ENCODE results near the gene RPL26. TPM values are rescaled to one million over a fixed set of nuclear protein-coding genes. Genes with fewer than 3 reads are reported as not detected.
"Not testable (repeated sequence)": the region's sequence is repeated elsewhere in the genome, so short reads cannot be mapped to it uniquely, and the experiment has no call there.

RPL26 gene
- total RNA-seq, 1 experiment from 2014 or later: 2,696 TPM

DNA sequence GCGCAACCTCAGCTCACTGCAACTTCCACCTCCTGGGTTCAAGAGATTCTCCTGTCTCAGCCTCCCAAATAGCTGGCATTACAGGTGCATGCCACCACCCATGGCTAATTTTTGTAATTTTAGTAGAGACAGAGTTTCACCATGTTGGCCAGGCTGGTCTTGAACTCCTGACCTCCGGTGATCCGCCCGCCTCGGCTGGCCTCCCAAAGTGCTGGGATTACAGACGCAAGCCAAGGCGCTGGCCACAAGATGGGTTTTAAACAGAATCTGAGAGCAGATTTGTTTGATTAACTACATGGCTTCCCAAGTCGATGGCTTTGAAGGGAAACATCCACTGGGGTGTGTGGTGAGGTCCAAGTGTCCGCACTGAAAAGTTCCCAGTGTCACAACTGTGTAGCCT is 11.5 kb upstream of the RPL26 start:
- DNase-seq (ENCODE audit: low read depth): not testable (repeated sequence)

DNA sequence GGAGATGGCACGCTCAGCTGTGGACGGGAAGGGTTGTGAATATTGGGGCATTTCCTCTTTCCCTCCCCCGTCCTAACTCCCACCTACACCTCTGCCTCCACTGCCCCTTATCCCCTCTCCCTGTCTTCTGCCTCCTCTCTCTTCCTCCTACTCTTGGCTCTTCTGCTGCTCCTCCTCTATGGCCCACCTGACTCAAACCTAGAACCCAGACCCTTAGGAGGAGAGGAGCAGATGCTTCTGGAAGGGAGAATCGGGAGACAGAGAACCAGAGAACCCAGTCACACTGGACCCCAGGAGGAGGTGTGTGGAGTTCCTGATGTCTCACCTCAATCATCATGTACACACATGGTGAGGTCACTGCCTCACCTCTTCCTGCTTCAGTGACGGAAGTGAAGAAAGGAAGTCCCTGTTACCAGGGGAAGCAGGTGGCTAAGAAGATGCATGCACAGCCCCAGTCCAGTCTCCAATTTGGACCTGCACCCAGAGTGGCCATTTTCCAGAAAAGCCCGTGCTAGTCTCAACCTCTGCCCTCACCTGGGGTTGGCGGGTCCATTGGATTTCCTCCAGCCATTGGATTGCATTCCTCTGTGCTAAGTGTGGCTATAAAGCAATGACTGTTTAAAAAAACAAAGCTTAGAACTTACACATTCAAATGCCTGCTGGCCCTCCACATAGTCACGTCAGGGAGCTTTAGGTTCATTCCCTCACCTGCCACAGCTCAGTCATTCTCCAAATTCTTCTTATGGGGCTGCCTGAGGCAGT is 10.7 kb upstream of the RPL26 start:
- DNase-seq (ENCODE audit: low read depth): no peak

DNA sequence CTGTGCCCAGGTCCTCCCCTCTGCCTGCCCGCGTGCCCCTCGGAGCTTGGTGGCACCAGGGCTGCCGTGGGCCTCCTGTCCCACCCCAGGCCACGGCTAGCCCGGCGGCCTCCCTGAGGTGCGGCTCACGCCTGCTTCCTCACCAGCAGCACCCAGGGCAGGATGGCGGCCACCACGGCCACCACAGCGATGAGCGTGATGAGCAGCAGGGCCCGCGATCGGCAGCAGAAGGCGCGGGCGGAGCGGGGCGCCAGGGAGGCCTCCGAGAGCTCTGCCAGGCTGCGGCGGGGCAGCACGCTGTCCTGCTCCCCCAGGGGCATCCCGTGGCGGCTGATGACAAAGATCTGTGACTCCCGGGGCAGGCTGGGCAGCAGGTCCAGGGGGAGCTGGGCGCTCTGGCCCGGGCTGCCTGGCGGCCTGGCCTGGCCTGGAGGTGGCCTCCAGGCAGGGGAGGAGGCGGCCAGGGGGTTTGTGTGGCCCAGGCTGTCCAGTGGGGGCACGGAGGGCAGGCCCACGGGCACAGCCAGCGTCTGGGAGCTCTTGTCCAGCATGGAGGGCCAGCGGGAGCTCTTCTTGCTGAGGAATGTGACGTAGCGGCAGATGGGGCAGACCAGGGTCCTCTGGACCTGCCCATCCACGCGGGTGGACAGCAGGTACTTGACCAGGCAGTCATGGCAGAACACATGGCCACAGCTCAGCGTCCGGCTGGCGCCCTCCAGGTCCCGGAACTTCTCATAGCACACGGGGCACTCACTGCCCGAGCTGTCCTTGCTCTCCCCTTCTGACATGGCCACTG is 9.9 kb upstream of the RPL26 start:
- DNase-seq (ENCODE audit: low read depth): no peak

DNA sequence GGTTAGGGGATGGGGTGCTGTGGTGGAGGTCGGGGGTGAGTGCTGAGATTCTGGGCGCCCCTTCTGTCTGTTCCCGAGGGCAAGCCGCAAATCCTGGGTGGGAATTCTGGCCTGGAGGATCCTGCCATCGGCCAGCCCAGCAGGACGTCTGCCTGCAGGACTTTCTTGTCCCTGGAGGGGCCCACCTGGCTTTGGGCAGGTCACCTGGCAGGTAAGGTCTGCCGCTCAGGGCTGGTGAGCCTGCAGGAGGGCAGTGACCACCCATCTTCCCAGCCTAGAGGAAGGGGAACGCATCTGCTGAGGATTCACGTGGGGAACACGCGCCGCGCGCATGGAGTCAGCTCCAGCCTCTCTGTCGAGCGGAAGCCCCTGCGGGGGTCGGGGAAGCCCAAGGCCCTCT is 9.3 kb upstream of the RPL26 start:
- DNase-seq (ENCODE audit: low read depth): no peak

DNA sequence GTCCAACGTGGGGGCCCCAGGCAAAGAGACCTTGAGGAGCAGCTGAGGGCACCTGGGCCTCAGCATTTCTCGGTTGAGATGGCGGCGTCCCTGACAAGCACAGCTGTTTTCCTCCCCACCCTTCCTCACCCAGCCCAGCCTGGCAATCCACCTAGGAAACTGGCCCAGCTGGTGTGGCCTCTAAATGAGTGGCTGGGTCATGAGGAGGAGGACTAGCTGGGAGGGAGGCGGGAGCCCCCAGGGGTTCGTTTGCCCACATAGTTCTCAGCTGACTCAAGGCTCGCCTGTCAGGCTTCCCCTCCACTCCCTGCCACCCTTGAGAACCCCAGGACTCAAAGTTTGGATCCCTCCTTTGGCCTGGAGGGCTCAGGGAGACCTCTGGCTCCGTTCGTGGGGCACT is 8.7 kb upstream of the RPL26 start:
- DNase-seq (ENCODE audit: low read depth): peak; percentile 47

DNA sequence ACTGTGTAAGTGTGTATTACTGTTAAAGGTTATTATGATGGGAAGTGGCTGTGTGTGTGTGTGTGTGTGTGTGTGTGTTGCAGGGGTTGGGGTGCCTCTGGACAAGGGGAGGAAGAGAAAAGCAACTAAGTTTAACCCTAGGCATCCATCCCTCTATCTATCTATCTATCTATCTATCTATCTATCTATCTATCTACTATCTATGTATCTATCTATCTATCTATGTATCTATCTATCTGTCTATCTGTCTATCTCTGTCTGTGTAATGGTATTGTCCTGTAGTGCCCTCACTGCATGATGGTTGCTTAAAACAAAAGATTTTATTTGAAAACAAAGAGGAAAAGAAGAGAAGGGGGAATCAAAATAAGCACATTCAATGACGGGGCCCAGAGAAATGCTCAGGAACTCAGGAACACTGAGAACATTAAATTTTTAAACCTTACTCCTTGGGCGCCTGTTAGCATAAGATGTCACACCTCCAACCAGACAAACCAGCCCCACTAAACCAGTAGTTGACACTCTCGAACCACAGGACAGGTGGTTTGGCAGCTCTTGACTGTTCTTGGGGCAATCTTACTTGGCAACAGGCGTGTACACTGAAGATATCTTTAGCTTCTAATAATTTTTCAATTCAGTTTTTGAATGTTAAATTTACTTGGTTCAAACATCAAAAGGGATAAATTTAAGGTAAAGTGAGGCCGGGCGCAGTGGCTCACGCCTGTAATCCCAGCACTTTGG is 5.1 kb upstream of the RPL26 start:
- DNase-seq (ENCODE audit: low read depth): no peak

DNA sequence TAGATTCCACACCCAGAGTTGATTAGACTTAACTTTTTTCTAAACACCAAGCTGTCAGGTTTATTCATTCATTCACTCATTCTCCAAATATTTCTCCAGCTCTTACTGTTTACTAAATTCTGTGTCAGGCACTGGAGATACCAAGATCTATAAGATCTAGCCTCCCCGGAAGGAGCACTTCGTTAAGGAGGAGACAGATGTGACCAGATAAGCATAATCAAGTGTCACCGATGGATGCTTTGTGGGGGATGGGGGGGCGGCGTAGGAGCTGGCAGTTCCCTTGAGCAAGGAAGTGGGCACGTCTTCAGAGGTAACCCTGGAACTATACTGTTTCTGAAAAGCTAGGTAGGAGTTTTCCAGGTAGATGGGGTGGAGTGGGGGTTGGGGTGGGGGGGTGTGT is 3.8 kb upstream of the RPL26 start:
- DNase-seq (ENCODE audit: low read depth): no peak

DNA sequence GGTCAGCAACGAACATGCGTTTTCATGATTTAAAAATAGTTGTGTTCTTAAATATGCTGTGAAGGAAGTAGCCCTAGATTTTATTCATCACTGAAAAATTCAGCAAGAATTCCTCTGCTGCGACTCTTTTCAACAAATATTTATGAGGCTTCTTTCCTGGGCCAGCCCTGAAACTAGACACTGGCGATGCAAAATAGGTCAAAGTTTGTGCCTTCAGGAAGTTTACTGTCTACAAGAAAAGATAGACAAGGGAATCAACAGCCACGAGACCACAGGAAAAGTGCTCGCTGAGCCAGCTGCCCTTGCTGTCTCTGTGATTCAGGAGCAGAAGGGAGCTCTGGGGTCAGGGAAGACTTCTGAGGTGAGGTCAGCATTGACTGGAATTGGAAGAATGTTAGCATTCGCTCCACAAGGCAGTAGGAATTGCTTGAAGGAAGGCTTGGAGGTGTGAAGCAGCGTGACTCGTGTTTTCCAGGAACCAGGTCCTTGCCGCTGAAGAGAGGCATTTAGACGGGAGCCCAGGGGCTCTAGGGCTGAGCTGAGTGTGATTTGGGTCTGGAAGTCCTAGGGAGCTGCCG is 1.9 kb upstream of the RPL26 start:
- DNase-seq (ENCODE audit: low read depth): peak; percentile 63

DNA sequence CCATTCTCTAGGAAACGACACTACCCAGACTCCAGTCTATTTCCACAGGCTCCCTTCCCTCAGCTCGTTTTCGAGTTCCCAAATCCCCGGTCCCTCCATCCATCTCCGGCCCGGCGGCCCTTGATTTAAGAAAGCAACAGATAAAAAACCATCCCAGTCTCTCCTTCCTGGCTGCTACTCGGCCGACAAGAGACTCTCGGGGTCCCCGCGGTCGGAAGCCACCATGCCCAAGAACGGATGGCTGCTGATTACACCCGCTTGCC is 182 bp downstream of the RPL26 start:
- no peak for DNase-seq (ENCODE audit: low read depth)

DNA sequence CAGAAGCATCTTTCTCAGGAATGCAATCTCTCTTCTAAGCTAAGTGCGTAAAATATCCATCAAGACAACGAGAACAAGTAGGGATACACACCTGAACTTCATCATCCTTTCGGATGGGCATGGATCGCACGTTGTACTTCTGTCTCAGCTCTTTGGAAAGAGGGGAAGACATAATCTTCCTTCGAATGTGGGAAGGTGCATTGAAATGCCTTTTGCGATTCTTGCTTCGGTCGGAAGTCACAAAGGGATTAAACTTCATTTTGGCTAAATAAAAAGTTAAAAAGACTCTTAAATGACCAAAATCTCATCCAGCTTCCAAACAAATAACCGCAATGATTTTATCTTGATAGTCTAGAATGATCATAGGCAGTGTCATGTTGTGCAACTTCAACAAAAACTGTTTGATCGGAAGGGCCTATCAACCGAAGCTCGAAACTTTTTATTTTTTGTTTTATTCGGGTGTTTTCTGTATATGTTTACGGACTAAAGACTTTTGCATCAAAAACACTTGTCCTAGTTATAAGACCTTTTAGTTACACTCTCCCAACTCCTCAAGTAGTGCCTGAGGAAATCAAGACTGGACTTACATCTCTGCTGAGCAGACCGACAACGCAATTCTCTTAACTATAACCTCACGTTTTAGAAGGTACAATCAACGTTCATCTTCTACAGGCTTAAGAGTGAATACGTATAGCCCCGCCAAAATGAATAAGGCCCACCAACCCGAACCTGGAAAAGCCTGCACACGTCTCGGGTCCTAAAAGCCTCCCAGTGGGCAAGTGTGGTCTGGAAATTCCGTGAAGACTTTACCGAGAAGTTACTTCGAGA is 727 bp downstream of the RPL26 start:
- DNase-seq (ENCODE audit: low read depth): no peak

DNA sequence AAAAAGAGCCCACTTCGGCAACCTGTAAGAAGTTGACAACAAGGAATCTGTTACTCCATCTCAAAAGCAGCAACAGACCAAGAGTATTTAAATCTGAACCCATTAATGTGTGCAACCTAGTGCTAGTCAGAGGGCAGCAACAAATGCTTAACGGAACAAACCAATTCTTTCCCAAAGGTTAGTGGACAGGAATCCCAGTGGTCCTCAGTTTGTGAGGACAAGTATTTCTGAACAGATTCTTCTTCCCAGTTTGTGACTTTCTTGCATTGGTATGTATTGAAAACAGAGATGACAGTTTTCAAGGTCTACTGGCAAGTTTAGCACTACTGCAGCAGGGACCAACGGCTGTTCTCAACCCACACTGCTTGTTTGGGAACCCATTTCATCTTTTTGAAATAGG is 2.9 kb downstream of the RPL26 start:
- DNase-seq (ENCODE audit: low read depth): no peak

DNA sequence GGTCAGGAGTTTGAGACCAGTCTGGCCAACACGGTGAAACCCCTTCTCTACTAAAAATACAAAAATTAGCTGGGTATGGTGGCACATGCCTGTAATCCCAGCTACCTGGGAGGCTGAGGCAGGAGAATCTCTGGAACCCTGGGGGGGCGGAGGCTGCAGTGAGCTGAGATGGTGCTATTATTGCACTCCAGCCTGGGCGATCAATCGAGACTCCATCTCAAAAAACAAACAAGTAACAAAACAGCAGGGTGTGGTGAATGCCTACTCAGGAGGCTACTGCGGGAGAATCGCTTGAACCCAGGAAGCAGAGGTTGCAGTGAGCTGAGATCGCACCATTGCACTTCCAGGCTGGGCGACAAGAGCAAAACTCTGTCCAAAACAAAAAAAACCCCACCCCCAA is 4.9 kb downstream of the RPL26 start:
- DNase-seq (ENCODE audit: low read depth): not testable (repeated sequence)

DNA sequence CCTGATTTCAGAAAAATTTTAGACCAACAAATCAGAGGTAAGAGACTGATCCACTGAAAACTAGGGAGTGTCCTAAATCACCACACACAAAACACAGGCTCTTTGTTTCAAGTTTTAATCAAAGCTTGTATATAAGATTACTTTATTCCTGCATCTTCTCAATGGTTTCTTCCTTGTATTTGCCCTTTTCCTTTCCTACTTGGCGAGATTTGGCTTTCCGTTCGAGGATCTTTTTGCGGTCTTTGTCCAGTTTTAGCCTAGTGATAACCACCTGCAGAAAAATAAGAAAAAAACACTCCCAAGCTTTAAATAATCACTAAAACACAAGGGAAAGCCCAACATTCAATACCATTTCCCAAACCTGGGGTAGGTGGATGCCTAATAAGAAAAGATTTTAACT is 5.6 kb downstream of the RPL26 start:
- DNase-seq (ENCODE audit: low read depth): no peak

DNA sequence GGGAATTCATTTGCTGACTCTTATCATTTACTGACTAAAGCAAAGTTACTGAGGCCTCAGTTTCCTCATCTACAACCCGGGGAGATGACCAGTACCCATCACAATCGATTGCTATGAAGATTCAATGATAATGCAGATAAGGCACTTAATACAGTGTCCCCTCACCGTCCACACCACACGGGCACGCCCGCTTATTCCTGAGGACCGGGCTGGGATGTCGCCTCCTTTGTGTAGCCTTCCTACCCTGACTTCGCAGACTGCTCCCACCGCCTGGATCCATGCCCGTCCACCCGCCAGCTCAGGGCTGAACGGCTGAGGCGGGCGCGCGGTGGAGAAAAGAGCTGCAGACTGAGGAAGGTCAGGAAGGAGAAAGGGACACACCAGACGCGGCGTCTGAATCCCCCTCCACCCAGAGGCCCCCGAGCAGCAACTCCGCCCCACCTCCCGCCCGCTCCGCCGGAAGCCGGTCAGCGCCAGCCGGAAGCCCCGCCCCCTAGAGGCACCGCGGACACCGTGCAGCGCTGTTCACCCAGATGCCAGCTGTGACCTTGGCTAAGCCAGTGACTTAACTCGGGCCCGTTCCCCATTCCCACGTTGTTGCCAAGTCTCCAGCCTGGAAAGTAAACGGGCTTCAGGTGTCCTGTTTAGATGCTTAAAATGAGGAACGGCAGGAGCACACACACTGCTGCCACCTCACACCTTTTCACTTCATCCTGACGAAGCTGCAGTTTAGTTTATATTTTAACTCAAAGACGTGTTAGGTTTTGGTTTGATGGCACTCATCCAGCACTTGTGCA is 6.5 kb downstream of the RPL26 start, which contains the start of gene KRABD2:
TSS of gene KRABD2 (minus strand) at position 434 of the 797 bp plus-strand sequence.
- peak; percentile 82 for DNase-seq (ENCODE audit: low read depth)

DNA sequence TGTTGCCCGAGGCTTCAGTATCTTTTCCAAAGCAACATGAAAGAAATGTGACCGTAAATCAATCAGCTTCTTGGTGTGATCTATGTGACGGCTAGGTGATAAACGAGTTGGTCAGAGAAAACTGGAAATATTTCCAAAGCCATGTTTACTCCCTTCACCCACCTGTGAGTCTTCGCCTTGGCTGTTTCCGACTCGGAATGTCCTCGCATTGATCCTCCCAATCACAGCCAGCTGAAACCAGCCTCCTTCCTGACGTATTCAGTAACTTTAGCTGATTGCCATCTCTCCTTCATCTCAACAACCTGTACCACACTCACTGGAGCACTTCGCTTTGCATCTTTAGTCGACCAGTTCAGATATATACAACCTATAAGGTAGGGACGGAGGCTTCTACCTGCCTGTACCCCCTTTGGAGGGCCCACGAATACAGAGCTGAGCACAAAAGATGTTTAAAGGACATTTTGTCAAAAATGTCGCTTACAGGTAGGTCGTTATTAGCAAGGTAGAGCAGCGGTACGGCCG is 7.2 kb downstream of the RPL26 start:
- DNase-seq (ENCODE audit: low read depth): no peak

DNA sequence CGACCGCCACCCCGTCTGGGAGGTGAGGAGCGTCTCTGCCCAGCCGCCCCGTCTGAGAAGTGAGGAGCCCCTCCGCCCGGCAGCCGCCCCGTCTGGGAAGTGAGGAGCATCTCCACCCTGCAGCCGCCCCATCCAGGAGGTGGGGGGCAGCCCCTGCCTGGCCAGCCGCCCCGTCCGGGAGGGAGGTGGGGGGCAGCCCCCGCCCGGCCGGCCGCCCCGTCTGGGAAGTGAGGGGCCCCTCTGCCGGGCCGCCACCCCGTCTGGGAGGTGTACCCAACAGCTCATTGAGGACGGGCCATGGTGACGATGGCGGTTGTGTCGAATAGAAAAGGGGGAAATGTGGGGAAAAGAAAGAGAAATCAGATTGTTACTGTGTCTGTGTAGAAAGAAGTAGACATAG is 9.1 kb downstream of the RPL26 start:
- not testable (repeated sequence) for DNase-seq (ENCODE audit: low read depth)

DNA sequence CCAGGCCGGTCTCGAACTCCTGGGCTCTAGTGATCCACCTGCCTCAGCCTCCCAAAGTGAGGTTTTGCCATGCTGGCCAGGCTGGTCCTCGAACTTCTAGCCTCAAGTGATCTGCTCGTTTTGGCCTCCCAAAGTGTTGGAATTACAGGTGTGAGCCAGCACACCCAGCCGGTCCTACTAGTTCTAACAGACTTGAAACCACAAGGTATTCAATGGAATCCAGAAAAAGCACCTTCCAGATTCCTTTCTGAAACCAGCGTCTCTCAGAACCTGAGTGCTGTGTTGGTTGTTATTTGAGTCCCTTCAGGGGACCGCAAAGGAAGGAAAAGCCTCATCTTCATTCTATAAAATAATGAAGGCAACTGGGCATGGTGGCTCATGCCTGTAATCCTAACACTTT is 10.6 kb downstream of the RPL26 start:
- no peak for DNase-seq (ENCODE audit: low read depth)

DNA sequence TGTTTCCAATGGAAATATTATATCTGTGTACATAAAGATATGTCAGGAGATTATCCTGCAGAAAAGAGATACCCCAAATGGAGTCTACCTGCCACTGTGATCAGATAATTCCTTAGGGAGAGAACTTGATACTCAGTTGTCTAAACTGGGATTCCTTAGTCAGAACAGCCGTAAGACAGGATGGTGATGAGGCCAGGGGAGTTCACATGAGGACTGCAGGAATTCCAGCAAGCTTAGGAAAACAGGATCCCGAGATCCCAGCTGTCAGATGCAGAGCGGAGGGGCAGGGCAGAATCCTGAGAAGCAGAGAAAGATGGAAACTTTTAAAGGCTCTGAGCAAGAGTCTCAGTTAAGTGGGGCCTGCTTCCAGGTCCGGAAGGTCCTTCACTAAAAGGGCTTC is 11.2 kb downstream of the RPL26 start:
- no peak for DNase-seq (ENCODE audit: low read depth)

DNA sequence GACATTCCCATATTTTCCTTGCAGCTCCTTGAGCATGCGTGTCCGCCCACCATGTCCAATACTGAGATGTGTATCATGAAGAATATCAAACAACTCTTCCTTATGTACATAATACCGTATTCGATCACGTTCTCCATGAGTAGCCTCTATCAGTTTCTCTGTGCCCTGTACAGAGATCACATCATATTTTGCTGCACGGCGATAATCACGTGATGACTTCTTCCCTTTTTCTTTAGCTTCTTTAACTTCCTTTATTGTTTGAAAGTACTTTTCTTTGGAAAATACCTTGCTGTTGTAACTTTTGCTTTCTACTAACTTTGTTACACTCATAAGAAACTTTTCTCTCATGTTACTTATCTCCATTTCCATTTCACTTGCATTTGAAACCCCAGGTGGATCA is 13.0 kb downstream of the RPL26 start:
- DNase-seq (ENCODE audit: low read depth): no peak

DNA sequence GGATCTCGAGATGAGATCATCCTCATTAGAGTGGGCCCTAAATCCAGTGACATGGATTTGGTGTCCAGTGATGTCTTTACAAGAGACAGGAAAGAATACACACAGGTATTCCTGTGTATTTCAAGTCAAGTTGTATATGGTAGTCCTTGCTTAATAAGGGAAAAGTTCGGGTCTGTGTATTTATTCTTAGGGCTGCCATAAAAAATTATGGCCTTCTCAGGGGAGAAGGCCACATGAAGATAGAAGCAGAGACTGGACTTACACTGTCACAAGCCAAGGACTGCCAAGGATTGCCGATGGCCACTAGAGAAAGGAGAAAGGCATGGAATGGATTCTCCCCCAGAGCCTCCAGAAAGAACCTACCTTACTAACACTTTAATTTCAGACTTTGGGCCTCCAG is 14.8 kb downstream of the RPL26 start:
- DNase-seq (ENCODE audit: low read depth): no peak

DNA sequence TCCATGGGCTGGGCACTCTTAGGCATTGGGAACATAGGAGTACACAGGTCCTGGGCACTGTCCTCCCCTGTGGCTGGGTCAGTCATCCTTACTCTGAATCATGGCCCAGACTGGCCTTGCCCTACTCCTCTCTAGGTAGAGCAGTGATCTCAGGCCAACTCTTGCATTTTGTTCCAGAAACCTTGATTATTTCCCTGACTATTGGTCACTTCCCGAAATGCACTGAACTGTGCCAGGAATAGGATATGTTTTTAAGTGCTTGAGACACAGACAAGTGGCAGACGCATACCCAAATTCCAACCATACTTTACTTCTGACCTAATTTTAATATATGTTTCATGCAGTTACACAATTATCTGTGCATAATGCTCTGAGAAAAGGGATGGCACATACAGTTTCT is 16.8 kb downstream of the RPL26 start:
- no peak for DNase-seq (ENCODE audit: low read depth)
